CD4-positive, CD25-positive, alpha-beta regulatory T cell (primary cell): Measurements from ENCODE around the gene NAV2. TPM values are rescaled to one million over a fixed set of nuclear protein-coding genes. Genes with fewer than 3 reads are reported as not detected.

Experiments
- ATAC-seq, 2 donors: fragments of 150-1000 bp; cut with Tn5 transposase; one replicate each; pipeline ENCODE4 v1.10.0; 2021; ENCODE audit warnings: low read depth in 2 of 2, moderate number of reproducible peaks in 2 of 2, moderate library complexity in 1 of 2
- DNase-seq, 3 donors: peaks; one replicate each; pipeline versions ENCODE4 v3.0.0 to v3.0.0-alpha.2; 2012 to 2022; ENCODE audit warnings: mixed read lengths in 1 of 3
- H3K27ac ChIP-seq: one replicate; pipeline ENCODE4 v1.7.0; 2013; ENCODE audit warnings: mild to moderate bottlenecking, low read length; ENCODE audit not compliant: insufficient read depth, poor library complexity, severe bottlenecking
- H3K27me3 ChIP-seq: one replicate; pipeline ENCODE4 v1.7.0; 2013; ENCODE audit warnings: low read length; ENCODE audit not compliant: control insufficient read depth, insufficient read depth
- H3K36me3 ChIP-seq: one replicate; pipeline ENCODE4 v1.7.0; 2013; ENCODE audit warnings: mild to moderate bottlenecking, low read length, moderate library complexity; ENCODE audit not compliant: control insufficient read depth, insufficient read depth
- H3K4me1 ChIP-seq: 2 replicates; pipeline ENCODE4 v1.7.0; 2013; ENCODE audit warnings: mild to moderate bottlenecking, low read length; ENCODE audit not compliant: insufficient read depth, control insufficient read depth, poor library complexity, severe bottlenecking
- H3K4me3 ChIP-seq: one replicate; pipeline ENCODE4 v1.7.0; 2013; ENCODE audit warnings: low read depth, mild to moderate bottlenecking, low read length, moderate library complexity
- H3K9me3 ChIP-seq, 2 experiments: 1 replicate in 1 of 2; 2 replicates in 1 of 2; pipeline ENCODE4 v1.7.0; 2013; ENCODE audit warnings: low read length in 2 of 2, mild to moderate bottlenecking in 1 of 2, moderate library complexity in 1 of 2; ENCODE audit not compliant: control insufficient read depth in 2 of 2
- H3K27ac Mint-ChIP-seq, 3 donors: one replicate each; pipeline ENCODE4 v1.8.0; 2020 to 2022; ENCODE audit warnings: mild to moderate bottlenecking in 3 of 3, mixed read lengths in 3 of 3, moderate library complexity in 2 of 3
- H3K27me3 Mint-ChIP-seq: one replicate; pipeline ENCODE4 v1.8.0; 2022; ENCODE audit warnings: mild to moderate bottlenecking, mixed read lengths
- H3K36me3 Mint-ChIP-seq: one replicate; pipeline ENCODE4 v1.8.0; 2020; ENCODE audit warnings: mixed read lengths
- H3K4me1 Mint-ChIP-seq, 4 donors: one replicate each; pipeline ENCODE4 v1.8.0; 2020 to 2022; ENCODE audit warnings: mixed read lengths in 4 of 4, mild to moderate bottlenecking in 1 of 4
- H3K4me3 Mint-ChIP-seq, 4 donors: one replicate each; pipeline ENCODE4 v1.8.0; 2020 to 2022; ENCODE audit warnings: mild to moderate bottlenecking in 4 of 4, mixed read lengths in 4 of 4, moderate library complexity in 3 of 4
- H3K9me3 Mint-ChIP-seq, 7 donors: one replicate each; pipeline ENCODE4 v1.8.0; 2020 to 2022; ENCODE audit warnings: mixed read lengths in 7 of 7, mild to moderate bottlenecking in 3 of 7, moderate library complexity in 2 of 7
- polyA plus RNA-seq, 4 donors: library from polyadenylated mRNA; unstranded; fragments of 300-500 nt; fragmentation: Illumina TruSeq; gene quantifications; one replicate each; pipeline ENCODE4 v1.2.3, GENCODE V29; 2021
- total RNA-seq: library from RNA; stranded (reverse); gene quantifications from one replicate; pipeline ENCODE4 v1.2.3, GENCODE V29; 2022

The NAV2 gene
- total and polyA plus RNA-seq, 5 donors from 2014 or later, result 0.14 to 0.59 (median 0.36) TPM; not detected in 2

- H3K27ac ChIP-seq, result no peak overlapping the region
- Mint-ChIP-seq H3K9me3 (no peaks in the 10 kb centered on the region), H3K36me3 (no peaks in the 10 kb centered on the region), H3K27ac (no peak overlapping the region), H3K27me3 (peaks cover 7% of the 10 kb centered on the region), H3K4me3 (no peak overlapping the region), H3K4me1 (no peaks in the 10 kb centered on the region)
- DNase-seq, result no peak
- no peaks in the 10 kb centered on the region for H3K36me3 ChIP-seq
- ATAC-seq, result no peak
- no peaks in the 10 kb centered on the region for H3K4me1 ChIP-seq
- no peaks in the 10 kb centered on the region for H3K9me3 ChIP-seq
- H3K27me3 ChIP-seq, result peaks cover 2% of the 10 kb centered on the region
- H3K4me3 ChIP-seq, result no peak overlapping the region
These were observed 88.3 kb downstream of the NAV2 start for GRCh38 chr11:19800714-19801519.

- H3K4me3 ChIP-seq, result no peak overlapping the region
- no peaks in the 10 kb centered on the region for H3K4me1 ChIP-seq
- ATAC-seq, result no peak
- H3K9me3 ChIP-seq, result no peaks in the 10 kb centered on the region
- Mint-ChIP-seq H3K9me3 (no peaks in the 10 kb centered on the region), H3K27me3 (peaks cover 7% of the 10 kb centered on the region), H3K36me3 (no peaks in the 10 kb centered on the region), H3K27ac (no peak overlapping the region), H3K4me1 (peaks cover 0 to 2% (median 0%) of the 10 kb centered on the region in 4 donors), H3K4me3 (no peak overlapping the region)
- no peaks in the 10 kb centered on the region for H3K27me3 ChIP-seq
- H3K36me3 ChIP-seq, result no peaks in the 10 kb centered on the region
- H3K27ac ChIP-seq, result no peak overlapping the region
- DNase-seq, result no peak
These were observed 90.2 kb downstream of the NAV2 start for GRCh38 chr11:19802773-19803293.

GRCh38 chr11:19803506-19803998 lies 90.9 kb downstream of the NAV2 start:
- DNase-seq (no peak), ATAC-seq (no peak)
- H3K36me3 ChIP-seq, result no peaks in the 10 kb centered on the region
- H3K4me1 ChIP-seq, result no peaks in the 10 kb centered on the region
- no peak overlapping the region for H3K4me3 ChIP-seq
- Mint-ChIP-seq H3K27ac (no peak overlapping the region), H3K4me1 (peaks cover 0 to 2% (median 0%) of the 10 kb centered on the region in 4 donors), H3K36me3 (no peaks in the 10 kb centered on the region), H3K9me3 (no peaks in the 10 kb centered on the region), H3K27me3 (peaks cover 7% of the 10 kb centered on the region), H3K4me3 (no peak overlapping the region)
- H3K27me3 ChIP-seq, result no peaks in the 10 kb centered on the region
- no peak overlapping the region for H3K27ac ChIP-seq
- H3K9me3 ChIP-seq, result no peaks in the 10 kb centered on the region

GRCh38 chr11:19805376-19805775 lies 92.7 kb downstream of the NAV2 start:
- Mint-ChIP-seq H3K9me3 (no peaks in the 10 kb centered on the region), H3K4me1 (peaks cover 0 to 2% (median 0%) of the 10 kb centered on the region in 4 donors), H3K27ac (no peak overlapping the region), H3K27me3 (peaks cover 7% of the 10 kb centered on the region), H3K4me3 (no peak overlapping the region), H3K36me3 (no peaks in the 10 kb centered on the region)
- Histone ChIP-seq H3K36me3 (no peaks in the 10 kb centered on the region), H3K4me1 (no peaks in the 10 kb centered on the region), H3K27ac (no peak overlapping the region), H3K4me3 (no peak overlapping the region), H3K9me3 (no peaks in the 10 kb centered on the region), H3K27me3 (no peaks in the 10 kb centered on the region)
- ATAC-seq (no peak), DNase-seq (no peak)

- Histone ChIP-seq H3K9me3 (no peaks in the 10 kb centered on the region), H3K27me3 (no peaks in the 10 kb centered on the region), H3K4me1 (no peaks in the 10 kb centered on the region), H3K27ac (no peak overlapping the region), H3K36me3 (no peaks in the 10 kb centered on the region), H3K4me3 (no peak overlapping the region)
- H3K27ac Mint-ChIP-seq, result no peak overlapping the region
- H3K36me3 Mint-ChIP-seq, result no peaks in the 10 kb centered on the region
- peaks cover 7% of the 10 kb centered on the region for H3K27me3 Mint-ChIP-seq
- no peak overlapping the region for H3K4me3 Mint-ChIP-seq
- no peaks in the 10 kb centered on the region for H3K9me3 Mint-ChIP-seq
- ATAC-seq (no peak), DNase-seq (no peak)
- H3K4me1 Mint-ChIP-seq, result peaks cover 0 to 2% (median 0%) of the 10 kb centered on the region in 4 donors
These were observed 93.2 kb downstream of the NAV2 start for GRCh38 chr11:19805827-19806226.

- Histone ChIP-seq H3K4me3 (no peak overlapping the region), H3K36me3 (no peaks in the 10 kb centered on the region), H3K9me3 (no peaks in the 10 kb centered on the region), H3K27me3 (no peaks in the 10 kb centered on the region), H3K4me1 (no peaks in the 10 kb centered on the region), H3K27ac (no peak overlapping the region)
- peaks cover 7% of the 10 kb centered on the region for H3K27me3 Mint-ChIP-seq
- no peak overlapping the region for H3K27ac Mint-ChIP-seq
- DNase-seq, result no peak
- H3K36me3 Mint-ChIP-seq, result no peaks in the 10 kb centered on the region
- no peak overlapping the region for H3K4me3 Mint-ChIP-seq
- H3K4me1 Mint-ChIP-seq, result peaks cover 0 to 2% (median 0%) of the 10 kb centered on the region in 4 donors
- no peak for ATAC-seq
- no peaks in the 10 kb centered on the region for H3K9me3 Mint-ChIP-seq
These were observed 93.6 kb downstream of the NAV2 start for GRCh38 chr11:19806251-19806650.

- Mint-ChIP-seq H3K4me3 (no peak overlapping the region), H3K9me3 (no peaks in the 10 kb centered on the region), H3K36me3 (no peaks in the 10 kb centered on the region), H3K27ac (no peak overlapping the region), H3K27me3 (peaks cover 7% of the 10 kb centered on the region), H3K4me1 (peaks cover 0 to 2% (median 0%) of the 10 kb centered on the region in 4 donors)
- Histone ChIP-seq H3K9me3 (no peaks in the 10 kb centered on the region), H3K4me3 (no peak overlapping the region), H3K27me3 (no peaks in the 10 kb centered on the region), H3K4me1 (no peaks in the 10 kb centered on the region), H3K36me3 (no peaks in the 10 kb centered on the region), H3K27ac (no peak overlapping the region)
- DNase-seq, result no peak
- no peak for ATAC-seq
These were observed 95.7 kb downstream of the NAV2 start for GRCh38 chr11:19808076-19808911.
